Cardiac atrium fibroblast (primary cell): ENCODE results near the gene LILRA2. TPM values are rescaled to one million over a fixed set of nuclear protein-coding genes. Genes with fewer than 3 reads are reported as not detected.

Source experiments
- total RNA-seq: library from RNA; depleted of rRNA; stranded (reverse); fragments of >200 nt; gene quantifications from 2 replicates; pipeline ENCODE4 v1.2.3, GENCODE V29; 2015

The LILRA2 gene
- total RNA-seq, result not detected in 2 replicates

DNA sequence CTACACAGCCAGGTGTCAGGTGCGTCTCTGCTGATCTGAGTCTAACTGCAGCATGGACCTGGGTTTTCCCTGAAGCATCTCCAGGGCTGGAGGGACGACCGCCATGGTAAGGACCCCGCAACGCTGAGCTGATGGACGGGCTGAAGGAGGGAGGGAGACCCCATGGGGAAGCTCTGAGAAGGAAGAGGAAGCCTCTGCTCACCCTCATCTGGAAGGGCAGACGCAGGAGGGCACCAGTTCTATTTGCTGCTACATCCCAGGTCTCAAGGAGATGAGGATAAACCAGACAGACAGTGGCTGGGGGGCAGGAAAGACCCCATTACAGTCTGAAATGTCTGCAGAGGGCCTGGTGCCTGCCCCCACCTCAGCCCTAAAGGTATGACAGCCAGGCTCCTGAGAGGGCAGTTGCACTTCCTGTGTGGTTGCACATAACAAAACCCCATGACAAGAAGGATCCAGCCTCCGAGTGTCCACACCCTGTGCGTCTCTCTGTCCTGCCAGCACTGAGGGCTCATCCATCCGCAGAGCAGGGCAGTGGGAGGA, at the start of gene LILRA2:
Gene LILRA2, plus strand, starts transcription at position 461 of the 543 bp plus-strand sequence. CDS start 89 bp downstream, outside the sequence.

DNA sequence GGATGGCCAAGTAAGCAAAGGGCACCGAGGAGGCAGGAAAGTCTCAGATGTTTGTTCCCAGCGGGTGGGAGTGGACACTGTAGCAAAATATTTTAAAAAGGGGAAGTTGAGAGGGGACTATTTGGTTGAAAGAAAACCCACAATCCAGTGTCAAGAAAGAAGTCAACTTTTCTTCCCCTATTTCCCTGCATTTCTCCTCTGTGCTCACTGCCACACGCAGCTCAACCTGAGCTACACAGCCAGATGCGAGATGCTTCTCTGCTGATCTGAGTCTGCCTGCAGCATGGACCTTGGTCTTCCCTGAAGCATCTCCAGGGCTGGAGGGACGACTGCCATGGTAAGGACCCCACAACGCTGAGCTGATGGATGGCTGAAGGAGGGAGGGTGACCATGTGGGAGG, 19.9 kb downstream of the LILRA2 start, which contains the start of gene LILRA1:
Gene LILRA1, plus strand, starts transcription at position 188 of the 400 bp plus-strand sequence. CDS start 613 bp downstream, outside the sequence.

DNA sequence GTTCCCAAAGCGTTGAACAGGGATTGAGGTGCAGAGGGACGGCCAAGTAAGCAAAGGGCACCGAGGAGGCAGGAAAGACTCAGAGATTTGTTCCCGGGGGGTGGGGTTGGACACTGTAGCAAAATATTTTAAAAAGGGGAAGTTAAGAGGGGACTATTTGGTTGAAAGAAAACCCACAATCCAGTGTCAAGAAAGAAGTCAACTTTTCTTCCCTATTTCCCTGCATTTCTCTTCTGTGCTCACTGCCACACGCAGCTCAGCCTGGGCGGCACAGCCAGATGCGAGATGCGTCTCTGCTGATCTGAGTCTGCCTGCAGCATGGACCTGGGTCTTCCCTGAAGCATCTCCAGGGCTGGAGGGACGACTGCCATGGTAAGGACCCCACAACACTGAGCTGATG, 56.7 kb downstream of the LILRA2 start, which contains the start of gene LILRB1:
Gene LILRB1, plus strand, starts transcription at position 223 of the 400 bp plus-strand sequence. CDS start 590 bp downstream, outside the sequence.

Other genes starting within 250 kb of the LILRA2 start
- not detected in 2 replicates for gene LILRA4, start 234.6 kb upstream of the LILRA2 start, total RNA-seq
- not detected in 2 replicates for gene LAIR1, start 208.9 kb upstream of the LILRA2 start, total RNA-seq
- gene TTYH1, start 158.3 kb upstream of the LILRA2 start, total RNA-seq, result 0.16 TPM in 1 of 2 replicates, not detected in the other
- gene LENG8, start 124.6 kb upstream of the LILRA2 start, total RNA-seq, result 28.5 and 68.2 TPM in 2 replicates
- gene LENG9, start 110.0 kb upstream of the LILRA2 start, total RNA-seq, result 3.6 and 4.9 TPM in 2 replicates
- 85.5 and 90.4 TPM in 2 replicates for gene CDC42EP5, start 100.5 kb upstream of the LILRA2 start, total RNA-seq
- not detected in 2 replicates for gene LAIR2, start 71.0 kb upstream of the LILRA2 start, total RNA-seq
- gene LILRA1, start 19.8 kb downstream of the LILRA2 start, total RNA-seq, result not detected in 2 replicates
- not detected in 2 replicates for gene LILRB1, start 56.7 kb downstream of the LILRA2 start, total RNA-seq
- not detected in 2 replicates for gene LILRB4, start 89.2 kb downstream of the LILRA2 start, total RNA-seq
- not detected in 2 replicates for gene KIR3DL3, start 150.7 kb downstream of the LILRA2 start, total RNA-seq
- not detected in 2 replicates for gene KIR2DL3, start 164.7 kb downstream of the LILRA2 start, total RNA-seq
- gene KIR2DL1, start 196.0 kb downstream of the LILRA2 start, total RNA-seq, result not detected in 2 replicates
- not detected in 2 replicates for gene KIR2DL4, start 229.8 kb downstream of the LILRA2 start, total RNA-seq
- not detected in 2 replicates for gene KIR3DL1, start 242.7 kb downstream of the LILRA2 start, total RNA-seq